Measurements from ENCODE around the gene NCKAP5. TPM values are rescaled to one million over a fixed set of nuclear protein-coding genes. Genes with fewer than 3 reads are reported as not detected.
A peak's percentile ranks its signal among the peaks of the same experiment; 100 is the strongest.

The NCKAP5 gene
- total RNA-seq, 1 donor from 2014 or later: 7.7 TPM

- peaks cover 20% of the 10 kb centered on the region for H3K4me1 Mint-ChIP-seq (ENCODE audit: unreplicated experiment)
- H3K27me3 Mint-ChIP-seq: peaks cover 5% of the 10 kb centered on the region
- H3K9me3 Mint-ChIP-seq: peaks cover 5% of the 10 kb centered on the region
- no peak for TF ChIP-seq CTCF (conservative IDR thresholded peaks at IDR 0.05)
- H3K4me3 Mint-ChIP-seq: peak overlapping the region; percentile 49
- no peaks in the 10 kb centered on the region for H3K36me3 Mint-ChIP-seq
- DNase-seq (ENCODE audit: extremely low spot score, unreplicated experiment): no peak
- H3K27ac Mint-ChIP-seq: peak overlapping the region; percentile 51
Observed at GRCh38 chr2:133317178-133317577, 251.1 kb downstream of the NCKAP5 start.

GRCh38 chr2:133316557-133316956 lies 251.7 kb downstream of the NCKAP5 start:
- peaks cover 20% of the 10 kb centered on the region for H3K4me1 Mint-ChIP-seq (ENCODE audit: unreplicated experiment)
- no peak for TF ChIP-seq CTCF (conservative IDR thresholded peaks at IDR 0.05)
- no peaks in the 10 kb centered on the region for H3K36me3 Mint-ChIP-seq
- peaks cover 5% of the 10 kb centered on the region for H3K27me3 Mint-ChIP-seq
- peak overlapping the region; percentile 49 for H3K4me3 Mint-ChIP-seq
- H3K27ac Mint-ChIP-seq: peak overlapping the region; percentile 51
- peaks cover 5% of the 10 kb centered on the region for H3K9me3 Mint-ChIP-seq
- DNase-seq (ENCODE audit: extremely low spot score, unreplicated experiment): no peak

- Mint-ChIP-seq H3K4me1 (ENCODE audit: unreplicated experiment) (peaks cover 20% of the 10 kb centered on the region), H3K27me3 (peaks cover 5% of the 10 kb centered on the region), H3K4me3 (no peak overlapping the region), H3K9me3 (peaks cover 9% of the 10 kb centered on the region), H3K36me3 (no peaks in the 10 kb centered on the region), H3K27ac (no peak overlapping the region)
- TF ChIP-seq CTCF (conservative IDR thresholded peaks at IDR 0.05): no peak
- no peak for DNase-seq (ENCODE audit: extremely low spot score, unreplicated experiment)
Observed at GRCh38 chr2:133315280-133315679, 253.0 kb downstream of the NCKAP5 start.

GRCh38 chr2:133314795-133315194 lies 253.5 kb downstream of the NCKAP5 start:
- TF ChIP-seq CTCF (conservative IDR thresholded peaks at IDR 0.05): no peak
- Mint-ChIP-seq H3K27ac (no peak overlapping the region), H3K4me1 (ENCODE audit: unreplicated experiment) (peaks cover 20% of the 10 kb centered on the region), H3K9me3 (peaks cover 12% of the 10 kb centered on the region), H3K4me3 (no peak overlapping the region), H3K36me3 (no peaks in the 10 kb centered on the region), H3K27me3 (peaks cover 5% of the 10 kb centered on the region)
- no peak for DNase-seq (ENCODE audit: extremely low spot score, unreplicated experiment)

GRCh38 chr2:133312038-133312729 lies 256.1 kb downstream of the NCKAP5 start:
- no peak for DNase-seq (ENCODE audit: extremely low spot score, unreplicated experiment)
- Mint-ChIP-seq H3K36me3 (no peaks in the 10 kb centered on the region), H3K27me3 (peaks cover 5% of the 10 kb centered on the region), H3K27ac (no peak overlapping the region), H3K4me3 (no peak overlapping the region), H3K9me3 (peaks cover 12% of the 10 kb centered on the region), H3K4me1 (ENCODE audit: unreplicated experiment) (peaks cover 20% of the 10 kb centered on the region)
- TF ChIP-seq CTCF (conservative IDR thresholded peaks at IDR 0.05): no peak
